ENCODE data around the gene LMAN1L. TPM values are rescaled to one million over a fixed set of nuclear protein-coding genes. Genes with fewer than 3 reads are reported as not detected.
A peak's percentile ranks its signal among the peaks of the same experiment; 100 is the strongest.

The LMAN1L gene
- not detected for total RNA-seq

DNA sequence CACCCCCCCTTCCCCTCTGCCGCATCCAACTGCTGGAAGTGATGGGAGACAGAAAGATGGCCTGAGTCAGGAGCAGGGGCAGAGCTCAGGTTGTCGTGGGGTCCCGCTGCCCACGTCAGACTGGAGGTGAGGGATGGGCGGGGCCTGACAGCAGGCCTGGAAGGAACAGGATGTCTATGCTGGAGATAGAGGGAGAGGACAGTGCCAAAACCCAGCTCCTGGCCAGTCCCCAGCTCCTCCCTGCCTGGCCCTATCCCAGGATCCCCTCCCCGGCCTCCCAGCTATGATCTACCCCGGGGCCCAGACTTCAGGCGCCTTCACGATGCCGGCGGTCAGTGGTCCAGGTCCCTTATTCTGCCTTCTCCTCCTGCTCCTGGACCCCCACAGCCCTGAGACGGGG lies at the start of gene LMAN1L:
Gene LMAN1L (plus strand): TSS at position 303 of the 400 bp plus-strand sequence. CDS start 20 bp downstream, at position 323.

DNA sequence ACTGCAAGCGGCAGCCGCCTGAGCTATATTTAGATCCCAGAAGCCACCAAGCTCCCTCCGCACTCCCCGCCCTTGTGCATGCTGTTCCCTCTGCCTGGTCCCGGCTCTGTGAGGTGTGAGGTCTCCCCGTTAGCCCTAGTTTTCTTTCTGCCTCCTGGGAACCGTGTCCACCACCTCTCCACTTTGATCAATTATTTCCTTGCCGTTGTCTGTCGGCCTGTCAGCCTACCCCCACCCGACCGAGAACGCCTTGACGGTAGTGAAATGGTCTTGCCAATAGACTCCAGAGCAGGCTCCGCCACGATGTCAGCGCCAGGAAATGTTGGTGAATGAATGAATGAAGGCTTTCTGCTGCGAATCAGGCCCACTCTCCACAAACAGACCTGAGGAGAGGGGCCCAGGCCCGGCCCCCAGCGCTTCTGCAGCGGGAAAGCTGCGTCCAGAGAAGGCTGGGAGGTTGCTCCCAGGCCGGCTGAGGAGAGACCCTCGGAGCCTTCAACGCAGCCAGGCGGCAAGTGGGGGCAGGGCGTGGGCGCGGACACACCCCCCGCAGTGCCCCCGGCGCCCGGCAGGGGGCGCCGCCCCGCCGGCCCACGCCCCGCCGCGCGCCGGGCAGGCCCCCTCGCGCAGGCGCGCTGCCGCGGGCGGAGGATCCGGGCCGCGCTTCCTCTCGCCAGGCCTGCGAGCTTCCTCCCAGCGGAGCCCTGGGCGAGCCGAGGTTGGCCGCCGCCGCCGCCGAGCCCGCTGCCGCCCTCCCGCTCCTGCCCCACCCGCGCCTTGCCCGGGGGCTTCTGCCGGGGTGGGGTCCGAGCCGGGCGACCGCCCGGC lies 31.0 kb upstream of the LMAN1L start, which contains the start of gene CSK:
Gene CSK (plus strand): TSS at position 650 of the 828 bp plus-strand sequence. CDS start 16,218 bp downstream, outside the sequence.

DNA sequence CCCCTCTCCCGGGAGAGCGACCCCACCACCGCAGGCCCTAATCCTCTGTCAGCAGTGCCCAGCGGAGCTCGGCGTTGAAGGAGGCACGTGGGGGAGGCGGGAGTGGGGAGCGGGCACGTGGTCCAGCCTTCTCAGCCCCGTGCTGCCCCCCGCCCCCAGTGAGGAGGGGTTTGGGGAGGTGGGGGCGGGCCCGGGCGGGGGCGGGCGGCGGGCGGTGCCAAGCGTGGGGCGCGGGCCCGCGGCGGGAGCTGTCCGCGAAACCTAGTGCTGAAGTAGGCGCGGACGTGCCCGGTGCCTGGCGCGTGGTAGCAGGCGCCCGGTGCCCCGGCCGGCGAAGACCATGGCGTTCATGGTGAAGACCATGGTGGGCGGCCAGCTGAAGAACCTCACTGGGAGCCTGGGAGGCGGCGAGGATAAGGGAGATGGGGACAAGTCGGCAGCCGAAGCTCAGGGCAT lies 13.8 kb downstream of the LMAN1L start, which contains the start of gene CPLX3:
Gene CPLX3 (plus strand): TSS at position 264 of the 456 bp plus-strand sequence. CDS start 77 bp downstream, at position 341.

DNA sequence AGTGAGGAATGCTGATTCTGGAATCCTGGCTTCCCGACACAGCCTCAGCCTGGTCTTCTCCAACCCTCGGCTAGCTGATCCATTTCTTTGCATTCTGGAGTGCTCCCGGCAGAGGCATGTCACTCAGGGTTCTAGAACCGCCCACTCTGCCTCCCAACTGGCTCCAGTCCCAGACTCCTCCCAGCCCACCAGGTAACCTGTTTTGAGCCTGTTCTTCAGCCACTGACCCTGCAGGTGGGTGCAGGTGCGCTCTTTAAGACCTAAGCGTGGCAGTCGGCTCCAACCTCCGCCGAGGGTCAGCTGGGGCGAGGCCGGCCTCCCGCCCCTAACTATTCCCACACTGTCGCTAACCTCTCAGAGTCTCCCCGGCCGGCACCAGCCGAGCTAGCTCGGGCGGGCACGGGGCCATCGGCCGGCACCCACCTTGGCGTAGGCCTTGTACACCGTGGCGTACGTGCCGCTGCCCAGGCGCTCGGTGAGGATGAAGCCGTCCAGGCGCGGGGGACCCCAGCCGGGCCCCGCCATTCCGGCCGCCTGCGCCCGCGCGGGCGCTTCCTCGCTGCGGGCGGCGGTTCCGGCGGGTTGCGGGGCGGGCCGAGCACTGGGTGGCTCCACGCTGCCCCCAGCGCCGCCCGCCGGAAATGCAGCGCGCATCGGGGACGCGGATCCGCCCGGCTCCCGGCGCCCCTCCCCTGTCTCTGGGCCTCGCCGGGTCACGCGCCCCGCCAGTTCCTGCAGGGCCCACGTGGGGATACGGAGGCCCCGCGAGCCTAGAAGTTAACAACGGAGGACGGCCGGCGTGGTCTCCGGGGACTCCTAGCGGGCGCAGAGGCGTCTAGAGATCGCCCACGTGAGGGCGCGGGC lies 30.2 kb downstream of the LMAN1L start, which contains the start of gene ULK3:
Gene ULK3 (minus strand): TSS at position 576 of the 864 bp plus-strand sequence. CDS start 51 bp downstream, at position 525.

DNA sequence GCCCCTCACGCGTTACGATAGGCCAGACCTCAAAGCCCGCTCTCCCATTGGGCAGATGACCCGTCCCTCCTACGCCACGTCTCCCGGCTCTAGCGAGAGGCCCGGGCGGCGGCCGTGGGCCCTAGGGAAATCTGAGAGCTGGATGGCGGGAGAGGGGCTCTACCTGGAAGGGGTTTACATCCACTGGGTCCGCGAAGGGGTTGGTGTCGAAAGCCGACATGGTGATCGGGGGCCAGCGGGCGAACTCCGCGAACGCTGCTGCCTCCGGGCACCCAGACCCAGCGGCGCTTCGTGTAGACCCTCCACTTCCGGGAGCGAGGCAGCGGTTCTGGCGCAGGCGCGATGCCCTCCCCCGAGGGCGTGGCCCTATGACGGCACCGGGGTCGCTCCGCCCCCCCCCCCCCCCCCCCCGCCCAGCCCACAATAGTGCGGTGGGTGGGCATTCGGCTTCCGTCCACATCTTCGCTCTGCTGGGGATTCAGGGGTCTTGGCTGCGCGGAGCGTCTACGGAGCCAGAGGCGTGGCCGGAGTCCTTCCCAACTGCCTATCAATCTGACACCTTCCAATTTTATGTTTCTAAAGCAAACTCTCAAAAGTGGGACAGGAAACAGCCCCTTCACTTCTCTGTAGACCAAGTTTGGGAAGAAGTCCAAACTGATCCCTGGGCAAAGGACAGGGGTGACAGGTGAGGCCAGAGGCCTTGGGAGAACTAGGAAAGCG lies 60.6 kb downstream of the LMAN1L start, which contains the start of gene SCAMP2:
Gene SCAMP2 (minus strand): TSS at position 330 of the 720 bp plus-strand sequence. CDS start 110 bp downstream, at position 220.

Small RNA genes within 50 kb of the gene (small RNA-seq; reads per million reads assigned to genes)
- gene CPLX3 (ENCODE audit: low replicate concordance) (not detected), gene MIR4513 (ENCODE audit: low replicate concordance) (not detected), gene MIR6882 (ENCODE audit: low replicate concordance) (0.31 reads per million, percentile 10 among the genes with 10 or more reads in this experiment)

Other genes with a start within 250 kb of the LMAN1L start
- gene CLK3, start 197.0 kb upstream of the LMAN1L start, total RNA-seq, result 59.2 TPM
- gene EDC3, start 116.8 kb upstream of the LMAN1L start, total RNA-seq, result 39.8 TPM
- gene CYP1A1, start 87.3 kb upstream of the LMAN1L start, total RNA-seq, result 0.31 TPM
- not detected for gene CYP1A2, start 64.0 kb upstream of the LMAN1L start, total RNA-seq
- 48.2 TPM for gene CSK, start 30.8 kb upstream of the LMAN1L start, total RNA-seq
- 1.6 TPM for gene CPLX3, start 13.8 kb downstream of the LMAN1L start, total RNA-seq
- gene ULK3, start 30.3 kb downstream of the LMAN1L start, total RNA-seq, result 61.7 TPM
- 13.1 TPM for gene SCAMP2, start 60.5 kb downstream of the LMAN1L start, total RNA-seq
- gene MPI, start 77.2 kb downstream of the LMAN1L start, total RNA-seq, result 52.3 TPM
- gene FAM219B, start 94.0 kb downstream of the LMAN1L start, total RNA-seq, result 89.2 TPM
- 43.5 TPM for gene COX5A, start 125.2 kb downstream of the LMAN1L start, total RNA-seq
- gene RPP25, start 143.9 kb downstream of the LMAN1L start, total RNA-seq, result 5.0 TPM
- gene SCAMP5, start 182.7 kb downstream of the LMAN1L start, total RNA-seq, result 70.7 TPM
- 18.2 TPM for gene PPCDC, start 210.8 kb downstream of the LMAN1L start, total RNA-seq

Data from parietal lobe (tissue), 2 donors.